HG03039 (cell line): ENCODE results near the gene PIK3R3.

Source experiments
- ATAC-seq: cut with Tn5 transposase; IDR thresholded peaks from one replicate; pipeline ENCODE4 v1.9.1; 2021; ENCODE audit warnings: mild to moderate bottlenecking, moderate library complexity; ENCODE audit not compliant: unreplicated experiment

Gene PIK3R3

GRCh38 chr1:45995298-45995697 lies 137.1 kb downstream of the PIK3R3 start:
- ATAC-seq: no peak

GRCh38 chr1:45994423-45994822 lies 138.0 kb downstream of the PIK3R3 start:
- ATAC-seq: no peak
